Activated CD4-positive, alpha-beta memory T cell treated with anti-CD3 and anti-CD28 coated beads, Interleukin-2, amount 10 ng/mL, durations not matched to agents 7 days and 5 days (primary cell): ENCODE data around the gene TBRG4. TPM values are rescaled to one million over a fixed set of nuclear protein-coding genes. Genes with fewer than 3 reads are reported as not detected.
"Not testable (repeated sequence)": the region's sequence is repeated elsewhere in the genome, so short reads cannot be mapped to it uniquely, and the experiment has no call there.

Experiments used
- CTCF ChIA-PET: fragments of 350-600 bp; sonication (Branson Sonifier 250); formaldehyde crosslinking; loops from one replicate; lab custom pipeline; 2021; ENCODE audit warnings: antibody characterized with exemption, inconsistent platforms; lab: Charles Lee
- POLR2A ChIA-PET: fragments of 350-600 bp; sonication (Branson Sonifier 250); formaldehyde crosslinking; loops from one replicate; lab custom pipeline; 2021; ENCODE audit warnings: antibody characterized with exemption; lab: Charles Lee
- DNase-seq: peaks from one replicate; pipeline ENCODE4 v3.0.0-alpha.2; 2020
- H3K27ac Mint-ChIP-seq: one replicate; pipeline ENCODE4 v1.8.0; 2021; ENCODE audit warnings: mild to moderate bottlenecking, mixed read lengths
- H3K27me3 Mint-ChIP-seq: one replicate; pipeline ENCODE4 v1.8.0; 2021; ENCODE audit warnings: mixed read lengths
- H3K36me3 Mint-ChIP-seq: one replicate; pipeline ENCODE4 v1.8.0; 2021; ENCODE audit warnings: low read depth, mixed read lengths
- H3K4me1 Mint-ChIP-seq: one replicate; pipeline ENCODE4 v1.8.0; 2021; ENCODE audit warnings: mixed read lengths
- H3K4me3 Mint-ChIP-seq: one replicate; pipeline ENCODE4 v1.8.0; 2021; ENCODE audit warnings: mild to moderate bottlenecking, mixed read lengths
- H3K9me3 Mint-ChIP-seq: one replicate; pipeline ENCODE4 v1.8.0; 2021; ENCODE audit warnings: mixed read lengths
- total RNA-seq, 2 experiments: library from RNA; stranded (reverse); gene quantifications; one replicate each; pipeline ENCODE4 v1.2.3, GENCODE V29; 2021

Gene TBRG4
- total RNA-seq = 100 to 1,000 TPM in 1 of 2 experiments, 10 to 100 TPM in 1; 98.8 to 103 TPM

GRCh38 chr7:45111298-45112223 lies at the start of gene TBRG4:
Gene TBRG4, minus strand, starts transcription at chr7:45111697. Its CDS starts 2,460 bp downstream, at chr7:45109237.
- ChIA-PET CTCF (interaction anchor here (1.0 to 11.1 kb wide), 7 partner anchors 11 to 263 kb away, joined by 3 to 76 read pairs (median 4); partner anchors contain the start of genes H2AZ2 and PURB), POLR2A (interaction anchor here (0.6 to 6.7 kb wide), 38 partner anchors 8 to 989 kb away, joined by 3 to 149 read pairs (median 4); partner anchors contain the start of genes CCM2, DDX56, MYO1G and NACAD)
- Mint-ChIP-seq H3K4me1 (peaks cover 50% of the 10 kb centered on the region), H3K36me3 (peaks cover 34% of the 10 kb centered on the region), H3K4me3 (peak within 1 kb of the TSS; percentile 90), H3K27ac (peak within 1 kb of the TSS; percentile 89), H3K27me3 (peaks cover 10% of the 10 kb centered on the region), H3K9me3 (no peaks in the 10 kb centered on the region)
- DNase-seq = peak; percentile 96

- no peak overlapping the region for H3K4me3 Mint-ChIP-seq
- peaks cover 45% of the 10 kb centered on the region for H3K27me3 Mint-ChIP-seq
- H3K36me3 Mint-ChIP-seq = no peaks in the 10 kb centered on the region
- peaks cover 14% of the 10 kb centered on the region for H3K4me1 Mint-ChIP-seq
- ChIA-PET CTCF (interaction anchor here (0.6 kb wide), 1 partner anchor 69 kb away, joined by 4 read pairs; no protein-coding TSS in a partner anchor), POLR2A (no interaction called here)
- no peak overlapping the region for H3K27ac Mint-ChIP-seq
- H3K9me3 Mint-ChIP-seq = peaks cover 5% of the 10 kb centered on the region
- DNase-seq = no peak
Measured at GRCh38 chr7:45161138-45161537, 49.6 kb upstream of the TBRG4 start.

- ChIA-PET CTCF (no interaction called here), POLR2A (no interaction called here)
- peaks cover 14% of the 10 kb centered on the region for H3K4me1 Mint-ChIP-seq
- H3K9me3 Mint-ChIP-seq = peaks cover 5% of the 10 kb centered on the region
- H3K4me3 Mint-ChIP-seq = no peak overlapping the region
- DNase-seq = no peak
- H3K36me3 Mint-ChIP-seq = no peaks in the 10 kb centered on the region
- H3K27ac Mint-ChIP-seq = no peak overlapping the region
- peaks cover 38% of the 10 kb centered on the region for H3K27me3 Mint-ChIP-seq
Measured at GRCh38 chr7:45160417-45160881, 49.0 kb upstream of the TBRG4 start.

- CTCF ChIA-PET = interaction anchor here (1.0 kb wide), 1 partner anchor 23 kb away, joined by 4 read pairs; no protein-coding TSS in a partner anchor
- H3K36me3 Mint-ChIP-seq = no peaks in the 10 kb centered on the region
- DNase-seq = no peak
- H3K9me3 Mint-ChIP-seq = peaks cover 2% of the 10 kb centered on the region
- no peak overlapping the region for H3K27ac Mint-ChIP-seq
- H3K27me3 Mint-ChIP-seq = peaks cover 32% of the 10 kb centered on the region
- peaks cover 14% of the 10 kb centered on the region for H3K4me1 Mint-ChIP-seq
- POLR2A ChIA-PET = no interaction called here
- H3K4me3 Mint-ChIP-seq = no peak overlapping the region
Measured at GRCh38 chr7:45159296-45159695, 47.8 kb upstream of the TBRG4 start.

DNA sequence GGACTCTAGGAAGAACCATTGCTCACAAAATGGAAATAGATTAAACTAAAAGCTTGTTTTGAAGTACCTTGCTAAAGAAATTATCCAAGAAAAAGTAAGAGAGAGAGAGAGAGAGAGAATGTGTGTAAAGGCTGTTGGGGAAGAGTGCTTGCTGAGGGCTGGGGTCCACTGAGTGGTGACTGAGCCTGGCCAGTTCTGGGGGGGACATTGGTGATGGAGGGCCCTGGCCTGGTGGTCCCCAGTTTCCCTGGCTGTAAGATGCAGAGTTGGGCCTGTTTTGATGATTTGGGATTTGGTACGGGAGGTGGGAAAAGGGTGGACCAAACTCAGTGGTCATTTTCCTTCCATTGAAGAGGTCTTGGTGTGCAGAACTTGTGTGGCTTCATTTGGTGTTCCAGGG lies 47.0 kb upstream of the TBRG4 start:
- Mint-ChIP-seq H3K4me3 (no peak overlapping the region), H3K4me1 (peaks cover 14% of the 10 kb centered on the region), H3K27me3 (peaks cover 27% of the 10 kb centered on the region), H3K9me3 (peaks cover 2% of the 10 kb centered on the region), H3K27ac (no peak overlapping the region), H3K36me3 (no peaks in the 10 kb centered on the region)
- no peak for DNase-seq
- CTCF ChIA-PET = interaction anchor here (1.0 kb wide), 2 partner anchors 22 to 101 kb away, joined by 4 read pairs; no protein-coding TSS in a partner anchor
- POLR2A ChIA-PET = no interaction called here

GRCh38 chr7:45157653-45158401 lies 46.3 kb upstream of the TBRG4 start, which contains the start of gene RAMP3:
Gene RAMP3, plus strand, starts transcription at chr7:45157791. Its CDS starts 38 bp downstream, at chr7:45157829.
- Mint-ChIP-seq H3K27me3 (peaks cover 24% of the 10 kb centered on the region), H3K4me3 (no peak within 1 kb of the TSS), H3K36me3 (no peaks in the 10 kb centered on the region), H3K27ac (no peak within 1 kb of the TSS), H3K4me1 (peaks cover 14% of the 10 kb centered on the region), H3K9me3 (no peaks in the 10 kb centered on the region)
- POLR2A ChIA-PET = interaction anchor here (0.7 kb wide), 1 partner anchor 20 kb away, joined by 3 read pairs; no protein-coding TSS in a partner anchor
- CTCF ChIA-PET = interaction anchor here (0.7 to 1.0 kb wide), 2 partner anchors 102 to 103 kb away, joined by 3 to 4 read pairs; no protein-coding TSS in a partner anchor
- no peak for DNase-seq

GRCh38 chr7:45157286-45157652 lies 45.8 kb upstream of the TBRG4 start:
- ChIA-PET POLR2A (interaction anchor here (0.7 kb wide), 1 partner anchor 19 kb away, joined by 3 read pairs; no protein-coding TSS in a partner anchor), CTCF (interaction anchor here (0.7 kb wide), 1 partner anchor 104 kb away, joined by 3 read pairs; no protein-coding TSS in a partner anchor)
- no peaks in the 10 kb centered on the region for H3K9me3 Mint-ChIP-seq
- H3K27me3 Mint-ChIP-seq = peaks cover 23% of the 10 kb centered on the region
- no peak for DNase-seq
- H3K36me3 Mint-ChIP-seq = no peaks in the 10 kb centered on the region
- no peak overlapping the region for H3K4me3 Mint-ChIP-seq
- no peak overlapping the region for H3K27ac Mint-ChIP-seq
- H3K4me1 Mint-ChIP-seq = peaks cover 14% of the 10 kb centered on the region

DNA sequence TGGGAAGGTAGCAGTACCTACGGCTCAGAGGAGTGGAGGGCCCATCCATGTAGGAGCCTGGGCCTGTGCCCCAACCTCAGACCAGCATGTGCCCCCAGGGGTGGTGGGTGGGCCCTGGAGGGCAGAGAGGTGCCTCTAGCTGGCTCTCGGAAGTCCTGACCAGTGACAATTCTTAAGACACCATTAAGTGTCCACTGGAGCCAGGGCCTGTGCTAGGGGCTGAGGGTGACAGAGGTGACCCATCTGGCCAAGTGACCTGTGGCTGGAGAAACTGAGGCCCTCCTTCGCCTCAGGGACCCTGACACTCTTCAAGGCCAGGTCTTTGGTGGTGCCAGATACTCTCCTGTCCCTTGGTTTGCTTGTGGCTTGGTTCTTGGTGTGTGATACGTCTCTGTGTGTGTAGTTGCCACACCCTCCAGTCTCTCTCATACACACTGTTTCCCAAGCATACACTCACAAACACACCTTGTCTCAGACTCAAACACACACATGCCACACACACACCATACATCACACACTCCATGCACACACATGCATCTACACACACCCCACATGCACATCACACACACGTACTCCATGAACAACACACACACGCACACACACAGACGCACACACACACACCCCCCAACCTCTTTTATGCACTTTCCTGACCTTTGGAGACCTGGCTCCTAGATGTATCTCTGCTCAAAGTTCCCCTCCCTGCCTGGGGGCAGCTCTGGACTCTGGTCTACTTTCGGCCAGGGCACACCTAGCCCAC lies 45.2 kb upstream of the TBRG4 start:
- Mint-ChIP-seq H3K9me3 (no peaks in the 10 kb centered on the region), H3K4me1 (peaks cover 14% of the 10 kb centered on the region), H3K4me3 (no peak overlapping the region), H3K27me3 (peaks cover 23% of the 10 kb centered on the region), H3K27ac (no peak overlapping the region), H3K36me3 (no peaks in the 10 kb centered on the region)
- no peak for DNase-seq
- ChIA-PET POLR2A (no interaction called here), CTCF (interaction anchor here (5.5 kb wide), 1 partner anchor 104 kb away, joined by 46 read pairs; no protein-coding TSS in a partner anchor)

- H3K4me1 Mint-ChIP-seq = peaks cover 9% of the 10 kb centered on the region
- CTCF ChIA-PET = interaction anchor here (5.5 kb wide), 1 partner anchor 104 kb away, joined by 46 read pairs; no protein-coding TSS in a partner anchor
- H3K36me3 Mint-ChIP-seq = no peaks in the 10 kb centered on the region
- H3K9me3 Mint-ChIP-seq = no peaks in the 10 kb centered on the region
- peaks cover 23% of the 10 kb centered on the region for H3K27me3 Mint-ChIP-seq
- no peak overlapping the region for H3K27ac Mint-ChIP-seq
- H3K4me3 Mint-ChIP-seq = no peak overlapping the region
- POLR2A ChIA-PET = no interaction called here
- no peak for DNase-seq
Measured at GRCh38 chr7:45155941-45156340, 44.4 kb upstream of the TBRG4 start.

DNA sequence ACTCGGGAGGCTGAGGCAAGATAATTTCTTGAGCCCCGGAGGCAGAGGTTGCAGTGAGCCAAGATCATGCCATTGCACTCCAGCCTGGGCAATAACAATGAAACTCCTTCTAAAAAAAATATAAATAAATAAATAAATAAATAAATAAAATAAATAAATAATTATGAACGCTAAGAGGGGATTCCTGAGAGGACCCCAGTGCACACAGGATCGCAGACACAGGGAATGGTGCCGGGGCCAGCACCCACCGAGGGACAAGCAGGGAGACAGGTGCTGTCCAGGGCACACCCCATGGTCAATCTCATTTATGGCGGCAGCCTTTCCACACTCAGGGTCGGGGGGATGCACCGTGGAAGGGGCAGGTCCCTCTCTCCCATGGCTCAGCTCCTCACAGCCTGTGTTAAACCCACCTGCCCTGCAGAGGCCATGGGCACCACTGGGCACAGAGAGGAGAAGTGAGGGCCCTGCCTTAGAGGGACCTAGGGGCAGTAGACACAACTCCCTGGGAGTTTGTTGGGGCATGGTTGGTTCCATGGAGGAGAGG lies 43.9 kb upstream of the TBRG4 start:
- ChIA-PET POLR2A (no interaction called here), CTCF (interaction anchor here (5.5 kb wide), 1 partner anchor 105 kb away, joined by 46 read pairs; no protein-coding TSS in a partner anchor)

GRCh38 chr7:45153861-45154260 lies 42.4 kb upstream of the TBRG4 start:
- H3K27me3 Mint-ChIP-seq = peaks cover 23% of the 10 kb centered on the region
- H3K4me3 Mint-ChIP-seq, H3K27ac Mint-ChIP-seq, POLR2A ChIA-PET, H3K4me1 Mint-ChIP-seq, H3K36me3 Mint-ChIP-seq, DNase-seq, H3K9me3 Mint-ChIP-seq: not testable (repeated sequence)
- CTCF ChIA-PET = interaction anchor here (0.6 to 5.5 kb wide), 6 partner anchors 9 to 610 kb away, joined by 3 to 46 read pairs (median 4); no protein-coding TSS in a partner anchor

More for the DNA sequence above, 43.9 kb upstream of the TBRG4 start:
- Mint-ChIP-seq H3K27ac (no peak overlapping the region), H3K4me3 (no peak overlapping the region), H3K36me3 (no peaks in the 10 kb centered on the region), H3K4me1 (peaks cover 4% of the 10 kb centered on the region), H3K27me3 (peaks cover 25% of the 10 kb centered on the region), H3K9me3 (no peaks in the 10 kb centered on the region)
- no peak for DNase-seq
